Effector CD4-positive, alpha-beta T cell (primary cell): ENCODE results near the gene UBA7.
"Not testable (repeated sequence)": the region's sequence is repeated elsewhere in the genome, so short reads cannot be mapped to it uniquely, and the experiment has no call there.

ENCODE experiments used
- DNase-seq: peaks from one replicate; pipeline ENCODE4 v3.0.0-alpha.2; 2020

Gene UBA7

DNA sequence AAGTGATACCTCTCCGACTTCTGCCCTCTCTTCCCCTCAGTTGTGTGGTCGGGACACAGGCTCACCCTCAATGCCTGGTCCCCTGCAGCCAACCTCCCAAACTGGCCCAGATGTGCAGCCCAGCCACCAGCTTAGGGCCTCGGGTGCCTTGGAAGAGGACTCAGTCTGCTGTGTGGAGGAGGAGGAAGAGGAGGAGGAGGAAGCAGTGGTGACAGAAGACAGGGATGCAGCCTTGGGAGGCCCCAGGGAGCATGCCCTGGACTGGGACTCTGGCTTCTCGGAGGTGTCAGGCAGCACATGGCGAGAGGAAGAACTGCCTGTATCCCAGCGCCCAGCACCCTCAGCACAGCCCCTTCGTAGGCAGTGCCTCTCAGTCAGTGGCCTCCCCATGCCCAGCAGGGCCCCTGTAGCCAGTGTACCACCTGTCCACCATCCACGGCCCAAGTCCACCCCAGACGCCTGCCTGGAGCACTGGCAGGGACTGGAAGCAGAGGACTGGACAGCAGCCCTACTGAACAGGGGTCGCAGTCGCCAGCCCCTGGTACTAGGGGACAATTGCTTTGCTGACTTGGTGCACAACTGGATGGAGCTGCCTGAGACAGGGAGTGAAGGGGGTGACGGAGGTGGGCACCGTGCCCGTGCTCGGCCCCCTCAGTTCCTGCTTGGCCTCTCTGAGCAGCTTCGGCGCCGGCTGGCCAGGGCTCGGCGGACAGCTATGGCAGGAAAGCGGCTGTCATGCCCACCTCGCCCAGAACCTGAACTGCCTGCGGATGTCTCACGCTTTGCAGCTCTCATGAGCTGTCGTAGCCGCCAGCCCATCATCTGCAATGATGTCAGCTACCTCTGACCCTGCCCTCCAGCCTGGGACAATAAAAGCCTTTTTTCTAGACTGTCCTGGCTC is 9.4 kb downstream of the UBA7 start:
- no peak for DNase-seq

DNA sequence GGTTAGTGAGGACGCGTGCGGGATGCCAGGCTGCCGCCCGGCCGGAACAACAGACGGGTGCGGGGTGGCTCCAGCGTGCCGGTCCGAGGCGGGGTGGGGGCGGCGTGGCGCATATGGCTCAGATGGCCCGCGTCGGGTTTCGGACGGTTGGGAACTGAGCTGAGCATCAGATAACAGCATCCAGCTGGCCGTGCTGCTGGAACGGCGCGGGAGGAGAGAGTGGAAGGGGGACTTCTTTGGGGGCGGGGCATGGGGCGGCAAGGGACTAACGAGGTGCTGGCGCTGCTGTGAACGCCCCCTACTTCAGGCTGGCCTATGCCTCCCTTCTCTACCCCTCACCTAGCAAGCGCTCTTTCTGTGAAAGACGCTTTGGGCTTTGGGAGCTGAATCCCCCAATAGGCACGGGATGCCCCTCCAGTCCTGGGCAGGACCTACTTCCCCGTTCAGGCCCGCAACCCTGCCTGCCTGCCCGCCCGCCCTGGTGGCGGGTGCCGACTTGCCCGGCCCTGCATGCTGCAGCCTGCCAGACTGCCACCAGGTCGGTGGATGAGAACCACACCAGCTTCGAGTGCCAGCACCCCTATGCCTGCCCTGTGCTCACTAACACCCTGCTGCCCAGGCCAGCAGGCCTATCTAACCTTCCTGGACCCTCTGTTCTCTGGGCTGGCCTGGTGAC is 10.2 kb downstream of the UBA7 start:
- DNase-seq, result peak; percentile 45

DNA sequence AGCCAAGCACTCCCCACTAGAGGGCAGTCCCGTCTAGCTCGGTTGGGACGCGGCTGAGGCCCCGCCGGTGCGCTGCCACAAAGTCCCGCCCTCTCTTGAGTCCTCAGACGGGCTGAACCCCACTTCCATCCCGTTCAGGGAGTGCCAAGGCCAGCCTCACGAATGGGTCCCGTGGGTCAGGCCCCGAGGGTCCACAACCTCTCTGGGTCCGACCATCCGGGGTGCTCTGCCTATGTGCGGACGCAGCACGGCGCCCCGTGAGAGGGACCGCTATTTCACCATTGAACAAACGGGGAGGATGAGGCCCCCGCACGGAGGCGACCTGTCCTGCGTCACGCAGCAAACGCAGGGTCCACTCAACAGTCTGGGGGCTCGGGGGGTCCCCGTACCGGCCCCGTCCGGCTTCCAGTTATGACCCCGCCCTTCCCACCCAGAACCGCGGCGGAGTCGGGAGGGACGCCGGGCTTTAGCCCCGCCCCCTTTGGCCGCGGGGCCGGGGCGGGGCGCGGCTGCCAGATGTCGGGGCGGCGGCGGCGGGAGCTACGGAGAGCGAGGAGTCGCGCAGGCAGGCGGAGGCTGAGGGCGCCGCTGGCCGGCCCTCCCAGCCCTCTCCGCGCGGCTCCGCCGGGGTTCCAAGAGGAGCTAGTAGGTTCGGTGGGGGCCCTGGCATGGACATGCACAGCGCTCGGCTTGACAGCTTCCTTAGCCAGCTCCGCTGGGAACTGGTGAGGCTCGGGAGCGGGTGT is 10.9 kb downstream of the UBA7 start, which contains the start of gene INKA1:
INKA1 (plus strand) TSS at position 543 of the 746 bp plus-strand sequence; CDS start at position 675, 132 bp downstream.
- peak; percentile 86 for DNase-seq

DNA sequence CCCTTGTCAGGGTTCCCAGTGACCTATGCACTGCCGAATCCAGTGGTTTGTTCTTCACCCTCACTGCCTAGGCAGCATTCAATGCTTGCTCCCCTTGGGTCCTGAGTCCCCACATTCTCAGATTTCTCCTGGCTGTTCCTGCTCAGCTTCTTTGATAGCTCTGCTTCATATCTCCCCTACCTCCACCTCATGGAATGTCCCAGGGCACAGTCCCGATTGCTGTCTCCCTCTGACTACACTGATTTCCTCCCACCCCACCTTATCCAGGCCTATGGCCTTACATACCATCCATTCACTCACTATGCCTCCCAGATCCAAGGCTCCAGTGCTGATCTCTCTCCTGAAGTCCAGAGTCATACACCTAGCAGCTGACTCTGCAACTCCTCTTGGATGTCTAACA is 12.6 kb downstream of the UBA7 start:
- DNase-seq, result no peak

DNA sequence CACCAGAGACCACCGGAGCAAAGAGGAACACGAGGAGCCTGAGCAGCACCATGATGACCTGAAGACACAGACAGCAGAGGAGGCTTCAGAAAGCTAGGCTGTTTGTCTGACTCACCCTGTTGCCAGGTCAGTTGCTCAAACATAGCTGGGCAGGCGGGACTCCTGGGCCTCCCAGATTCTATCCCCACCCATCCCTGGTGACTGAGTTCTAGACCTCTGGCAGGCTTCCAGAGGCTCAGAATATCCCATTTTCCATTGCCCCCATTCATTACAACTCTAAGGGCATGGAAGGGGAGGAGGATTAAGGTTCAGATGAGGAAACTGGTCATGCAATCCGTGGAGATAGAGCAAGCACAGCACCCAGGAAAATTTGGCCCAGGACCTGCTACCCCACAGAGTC is 14.0 kb downstream of the UBA7 start, which contains the start of gene CDHR4:
CDHR4 (minus strand) TSS at position 113 of the 400 bp plus-strand sequence; CDS start at position 52, 61 bp downstream.
- no peak for DNase-seq

DNA sequence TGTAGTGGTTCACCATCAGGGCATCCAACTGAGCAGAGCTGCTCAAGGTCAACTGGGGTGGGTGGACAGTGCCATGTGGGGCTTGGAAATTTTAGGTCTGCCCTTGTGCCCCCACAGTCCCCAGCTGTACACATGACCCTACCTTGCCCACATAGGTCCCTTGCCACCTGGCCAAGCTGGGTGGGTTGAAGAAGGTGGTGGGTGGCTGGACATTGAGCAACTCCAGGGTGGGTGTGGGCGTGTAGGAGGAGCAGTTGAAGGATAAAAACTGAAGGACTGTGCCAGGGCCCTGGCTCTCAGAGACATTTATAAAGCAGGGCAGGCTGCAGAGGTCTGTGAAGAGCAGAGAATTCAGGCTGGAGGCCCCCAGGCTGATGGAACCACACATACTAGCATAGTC is 14.6 kb downstream of the UBA7 start:
- DNase-seq, result no peak

DNA sequence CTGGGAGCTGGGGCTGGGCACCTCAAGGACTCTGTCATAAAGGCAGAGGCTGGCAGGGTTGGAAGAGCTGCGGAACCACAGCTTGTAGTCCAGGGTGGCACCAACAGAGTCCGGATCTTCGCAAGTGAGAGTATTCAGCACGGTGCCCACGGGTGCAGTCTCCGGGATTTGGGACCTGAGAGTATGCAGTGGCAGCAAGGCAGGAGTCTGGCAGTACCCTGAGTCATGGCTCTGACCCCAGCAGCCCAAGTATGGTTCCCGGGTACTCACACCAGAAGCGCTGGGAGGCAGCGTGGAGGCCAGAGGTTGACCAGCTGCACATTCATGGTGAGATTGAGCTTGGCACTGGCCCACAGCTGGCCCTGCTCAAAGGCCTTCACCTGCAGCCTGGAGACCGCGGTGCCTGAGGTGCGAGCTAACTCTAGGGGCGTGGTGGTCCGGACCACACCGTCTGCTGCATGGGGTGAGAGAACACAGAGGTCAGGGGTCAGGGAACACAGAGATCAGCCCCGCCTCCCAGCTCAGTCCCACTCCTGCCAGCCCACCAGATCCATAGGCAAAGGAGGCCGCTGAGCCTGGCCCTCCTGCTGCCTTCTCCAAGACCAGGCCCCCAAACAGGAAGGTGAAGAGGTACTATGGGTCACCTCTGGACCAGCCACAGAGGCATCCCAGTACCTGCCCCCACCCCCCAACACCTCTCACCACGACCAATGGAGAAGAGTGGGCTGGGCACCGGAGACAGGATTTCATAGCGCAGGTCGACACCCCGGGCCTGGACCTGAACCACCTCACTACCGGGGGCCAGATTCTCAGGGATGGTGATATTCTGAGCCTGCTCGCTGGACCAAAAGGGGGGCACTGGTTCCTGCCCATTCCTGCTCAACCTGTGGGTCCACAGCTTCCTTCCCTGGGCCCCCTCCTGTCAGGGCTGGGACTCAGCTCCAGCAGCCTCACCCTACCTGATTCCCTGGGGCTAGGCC is 18.5 kb downstream of the UBA7 start:
- no peak for DNase-seq

DNA sequence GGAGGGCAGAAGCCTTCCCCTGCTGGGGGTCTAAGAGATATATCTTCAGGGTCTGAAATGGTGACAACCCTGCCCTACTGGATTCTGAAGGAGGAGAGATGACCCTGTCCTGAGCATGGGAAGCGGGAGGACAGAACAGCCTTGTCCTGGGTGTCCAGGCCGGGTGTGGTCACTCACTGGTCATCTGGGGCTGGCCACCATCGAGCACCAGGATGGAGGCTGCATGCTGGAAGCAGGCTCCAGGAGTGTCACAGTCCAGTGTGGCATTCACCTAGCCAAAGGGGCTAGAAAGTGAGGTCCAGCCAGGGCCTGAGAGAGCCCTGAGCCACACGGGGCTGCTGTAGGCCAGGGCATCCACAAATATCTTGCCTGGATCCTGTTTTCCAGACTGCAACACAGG is 19.3 kb downstream of the UBA7 start:
- DNase-seq, result no peak

DNA sequence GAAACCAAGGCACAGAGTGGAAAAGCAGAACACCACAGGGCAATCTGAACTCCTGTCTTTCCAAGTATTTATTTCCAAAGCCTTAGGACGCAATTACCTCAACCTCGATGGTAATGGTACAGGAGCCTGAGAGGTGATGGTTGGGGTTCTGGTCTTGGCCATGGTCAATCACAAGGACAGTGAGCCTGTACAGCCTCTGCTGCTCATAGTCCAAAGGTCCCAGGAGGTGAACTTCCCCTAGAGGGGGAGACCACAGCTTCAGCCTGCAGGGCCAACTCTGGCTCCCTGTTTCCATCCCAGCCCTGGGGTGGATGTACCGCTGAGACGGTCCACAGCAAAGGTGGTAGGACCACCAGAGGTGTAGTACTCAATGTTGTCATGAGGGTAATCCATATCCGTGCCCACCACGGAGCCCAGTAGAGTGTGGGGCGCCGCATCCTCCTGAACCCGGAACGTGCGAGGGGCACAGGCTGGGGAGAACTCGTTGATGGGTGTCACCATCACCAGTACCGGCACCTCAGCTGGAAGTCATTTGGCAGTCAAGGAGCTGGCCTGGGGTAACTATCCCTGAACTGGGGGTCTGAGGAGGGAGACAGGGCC is 20.2 kb downstream of the UBA7 start:
- no peak for DNase-seq

DNA sequence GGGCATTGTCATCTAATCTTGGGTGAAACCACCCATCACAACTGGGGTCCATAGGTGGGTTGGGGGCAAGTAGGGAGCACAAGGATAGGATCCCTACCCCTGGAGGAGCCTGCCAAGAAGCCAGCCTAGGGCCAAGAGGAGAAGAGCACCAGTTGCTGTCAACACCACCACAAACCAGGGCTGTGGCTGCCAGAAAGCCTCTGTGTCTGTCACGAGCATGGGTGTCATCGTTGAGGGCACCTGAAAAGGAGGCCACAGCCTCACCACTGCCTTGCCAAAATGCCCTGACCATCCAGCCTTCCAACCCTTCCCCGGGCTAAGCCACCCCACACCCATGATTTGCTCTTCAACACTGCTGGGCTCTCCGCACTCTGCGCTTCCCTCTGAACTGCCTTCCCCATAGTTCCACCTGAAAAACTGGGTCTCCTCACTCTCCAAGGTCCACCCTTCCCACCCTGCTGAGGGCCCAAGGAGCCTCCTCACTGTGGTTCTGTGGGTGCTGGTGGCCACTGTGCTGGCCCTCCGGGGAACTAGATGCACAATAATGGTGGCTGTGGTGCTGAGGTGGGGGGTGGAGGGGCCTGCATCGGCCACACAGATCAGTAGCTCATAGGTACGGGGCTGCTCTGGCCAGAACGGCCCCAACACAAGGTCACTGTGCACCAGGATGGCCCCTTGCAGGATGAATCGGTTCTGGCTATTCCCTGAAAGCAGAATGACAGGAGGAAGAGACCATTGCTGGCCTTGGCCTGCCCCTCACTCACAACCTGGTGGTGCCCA is 21.2 kb downstream of the UBA7 start:
- no peak for DNase-seq

DNA sequence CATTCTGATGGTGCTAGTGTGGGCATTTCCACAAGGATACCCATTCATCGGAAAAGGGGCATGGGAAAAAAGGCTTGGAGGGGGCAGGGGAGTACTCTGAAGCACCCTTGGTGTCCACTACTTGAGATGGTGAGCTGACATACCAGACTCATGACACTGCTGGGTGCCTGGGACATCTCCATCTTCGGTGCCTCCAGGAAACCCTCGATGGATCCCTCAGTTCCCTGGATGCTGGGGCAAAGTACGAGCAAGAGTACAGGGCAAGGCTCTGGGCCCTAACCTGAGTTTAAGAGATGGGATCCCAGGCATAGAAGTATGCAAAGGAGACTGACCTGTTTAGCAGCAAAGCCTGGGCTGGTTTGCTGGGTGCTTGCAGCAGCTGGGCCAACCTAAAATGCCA is 22.2 kb downstream of the UBA7 start:
- DNase-seq, result no peak

DNA sequence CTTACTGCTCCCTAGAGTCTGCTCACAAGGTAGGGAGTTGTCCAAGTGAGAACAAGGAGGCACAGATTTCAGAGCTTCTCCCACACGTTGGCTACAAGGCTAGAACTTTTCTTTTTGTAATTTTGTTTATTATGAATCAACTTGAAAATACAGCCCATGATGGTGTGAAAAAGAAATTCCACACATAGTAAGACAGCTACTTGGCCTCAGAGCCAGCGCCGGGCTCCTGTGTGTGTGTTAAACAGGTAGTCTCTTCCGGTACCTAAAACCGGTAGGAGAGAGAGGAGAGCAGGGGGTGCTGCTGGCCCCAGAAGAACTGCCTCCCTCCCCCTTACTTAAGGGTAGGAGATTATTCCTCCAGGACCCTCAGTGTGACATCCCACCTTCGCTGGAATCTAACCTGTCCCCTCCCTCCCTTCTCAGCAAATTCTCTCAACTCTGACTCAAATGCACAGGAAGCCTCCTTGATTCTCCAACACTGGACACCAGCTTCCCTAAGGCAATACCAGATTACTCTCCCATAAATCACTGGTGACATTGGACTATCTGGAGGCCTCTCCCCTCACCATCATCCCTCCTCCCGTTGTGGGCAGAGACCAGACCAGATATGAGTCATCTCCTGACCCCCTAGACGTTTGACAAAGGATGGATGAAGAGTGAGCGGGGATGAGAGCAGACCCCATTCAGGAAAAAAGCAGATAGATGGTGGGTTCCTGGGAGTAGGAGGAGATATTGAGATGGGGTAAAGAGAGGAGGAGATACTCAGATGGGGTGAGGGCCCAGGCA is 22.9 kb downstream of the UBA7 start:
- no peak for DNase-seq

DNA sequence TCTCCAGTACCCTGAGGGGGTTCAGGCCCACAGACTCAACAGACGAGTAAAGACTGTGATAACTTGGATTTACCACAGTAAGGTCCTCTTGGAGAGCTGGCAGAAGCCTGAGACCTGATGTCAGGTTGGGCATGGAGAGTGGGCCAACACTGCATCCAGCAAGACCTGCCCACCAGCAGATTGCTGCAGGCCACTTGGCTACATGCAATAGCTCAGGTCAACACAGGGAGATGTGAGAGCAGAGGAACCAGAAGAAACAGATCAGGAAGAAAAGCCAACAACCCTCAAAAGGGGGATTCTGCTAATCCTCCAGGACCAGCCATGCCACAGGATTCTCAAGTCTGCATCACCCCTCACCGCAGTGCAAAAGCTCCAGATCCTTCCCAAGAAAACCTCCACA is 25.7 kb downstream of the UBA7 start:
- no peak for DNase-seq

DNA sequence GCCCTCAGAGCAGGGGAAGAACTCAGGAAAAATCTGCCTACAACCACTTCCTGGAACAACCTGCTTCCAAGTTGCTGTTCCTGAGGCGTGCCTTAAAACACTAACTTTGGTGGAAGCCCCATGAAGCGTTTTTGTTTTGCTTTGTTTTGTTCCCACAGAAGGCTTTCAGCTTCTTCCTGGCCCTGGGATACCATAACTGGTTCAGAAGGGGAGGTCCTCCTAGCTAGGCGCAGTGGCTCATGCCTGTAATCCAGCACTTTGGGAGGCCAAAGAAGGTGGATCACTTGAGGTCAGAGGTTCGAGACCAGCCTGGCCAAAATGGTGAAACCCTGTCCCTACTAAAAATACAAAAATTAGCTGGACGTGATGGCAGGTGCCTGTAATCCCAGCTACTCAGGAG is 26.2 kb downstream of the UBA7 start:
- DNase-seq, result no peak

DNA sequence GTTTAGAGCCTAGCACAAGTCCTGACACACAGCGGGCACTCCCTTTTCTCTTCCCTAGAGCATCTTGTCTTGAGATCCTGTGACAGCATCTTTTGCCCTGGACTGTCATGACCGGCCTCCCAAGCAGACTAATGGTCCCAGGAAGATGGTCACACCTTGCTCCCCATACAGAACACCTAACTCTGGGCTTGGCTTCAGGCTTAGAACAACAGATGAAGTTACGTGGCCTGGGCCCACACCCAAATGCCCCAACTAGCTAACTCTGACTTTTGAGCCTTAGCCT is 26.6 kb downstream of the UBA7 start:
- no peak for DNase-seq

DNA sequence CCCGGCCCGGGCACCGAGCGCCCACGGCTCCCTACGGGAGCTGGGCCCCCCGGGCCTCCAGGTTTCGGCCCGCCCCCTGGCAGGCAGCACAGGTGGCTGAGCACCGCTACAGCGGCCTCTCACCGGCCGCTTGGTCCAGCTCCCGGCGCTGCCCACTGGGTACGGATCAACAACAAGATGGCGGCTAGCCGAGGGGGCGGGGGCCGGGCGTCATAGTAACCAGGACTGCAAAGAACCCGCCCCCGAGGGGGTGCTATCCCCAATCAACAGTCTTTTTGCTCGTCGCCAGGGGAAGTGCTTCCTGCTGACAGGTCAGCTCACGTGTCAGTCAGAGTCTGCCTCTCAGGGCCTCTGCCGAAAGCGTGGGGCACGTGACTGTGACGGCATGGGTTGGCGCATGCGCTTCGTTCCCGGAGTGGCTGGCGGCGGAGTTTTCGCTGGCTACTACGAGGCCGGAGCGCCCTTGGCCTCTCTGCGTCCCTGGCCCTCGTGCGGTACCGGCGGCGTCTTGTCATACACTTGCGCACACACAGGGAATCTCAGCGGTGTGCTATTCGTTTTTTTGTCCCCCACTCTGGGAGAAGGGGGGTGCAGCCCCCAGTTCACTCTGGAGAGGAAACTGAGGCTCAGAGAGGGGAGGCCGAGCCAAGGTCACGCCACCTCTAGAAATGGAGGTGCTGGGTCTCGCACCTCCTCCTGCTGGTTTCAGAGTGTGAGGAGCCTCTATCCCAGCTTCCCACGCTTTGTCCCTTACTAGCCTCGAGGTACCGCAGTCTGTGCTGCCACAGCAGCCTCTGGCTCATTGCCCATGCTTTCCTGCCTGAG is 27.2 kb downstream of the UBA7 start, which contains the start of gene IP6K1:
IP6K1 (minus strand) TSS at position 186 of the 825 bp plus-strand sequence. CDS start 38,502 bp downstream, outside the sequence.
- DNase-seq, result peak; percentile 100

DNA sequence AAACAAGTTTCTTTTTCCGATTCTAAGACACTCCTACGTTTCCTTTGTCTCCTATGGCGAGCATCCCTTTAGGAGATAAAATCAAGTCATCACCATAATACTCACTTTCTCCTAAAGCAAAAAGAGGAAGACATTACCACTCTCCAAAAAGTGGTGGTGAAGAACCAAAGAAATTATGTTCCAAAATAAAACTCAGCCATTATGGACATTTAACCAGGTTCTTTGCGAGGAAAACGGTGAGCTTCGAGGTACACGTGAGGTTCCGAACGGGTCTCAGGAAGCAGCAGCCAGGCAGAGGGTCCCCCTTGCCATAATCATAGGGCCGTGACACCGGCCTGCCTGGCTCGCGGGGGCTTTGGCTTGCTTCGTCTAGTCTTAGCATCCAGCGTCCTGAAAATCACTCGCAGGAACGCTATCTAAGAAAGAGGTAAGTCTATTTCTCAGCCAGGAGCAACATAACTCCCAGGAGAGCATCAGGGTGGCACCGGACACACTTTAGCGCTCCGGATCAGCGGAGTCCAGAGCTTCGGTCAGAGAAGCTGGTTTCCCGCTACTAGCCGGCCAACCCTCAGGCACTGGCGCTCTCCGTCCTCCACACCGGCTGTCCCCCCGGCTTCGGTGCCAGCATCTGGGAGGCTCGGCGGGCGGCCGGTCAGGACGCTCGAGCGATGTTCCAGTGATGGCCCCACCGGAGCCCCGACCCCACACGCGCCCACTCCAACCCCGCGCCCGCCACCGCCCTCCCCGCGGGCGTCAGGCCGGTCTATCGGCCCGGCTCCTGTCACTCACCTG is 28.0 kb downstream of the UBA7 start:
- peak; percentile 24 for DNase-seq

DNA sequence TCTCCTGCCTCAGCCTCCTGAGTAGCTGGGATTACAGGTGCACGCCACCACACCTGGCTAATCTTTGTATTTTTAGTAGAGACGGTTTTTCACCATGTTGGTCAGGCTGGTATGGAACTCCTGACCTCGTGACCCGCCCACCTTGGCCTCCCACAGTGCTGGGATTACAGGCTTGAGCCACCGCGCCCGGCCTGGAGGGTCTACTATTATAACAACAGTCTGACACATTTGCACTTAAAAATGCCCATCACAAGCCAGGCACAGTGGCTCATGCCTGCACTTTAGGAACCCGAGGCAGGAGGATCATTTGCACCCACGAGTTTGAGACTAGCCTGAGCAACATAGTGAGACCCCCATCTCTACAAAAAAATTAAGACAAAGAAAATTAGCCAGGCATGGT is 31.5 kb downstream of the UBA7 start:
- not testable (repeated sequence) for DNase-seq
